ENCODE data around the gene CIAO3. TPM values are rescaled to one million over a fixed set of nuclear protein-coding genes. Genes with fewer than 3 reads are reported as not detected.
A peak's percentile ranks its signal among the peaks of the same experiment; 100 is the strongest.

The CIAO3 gene
- polyA plus RNA-seq, 3 donors, result 8.6 to 41.1 (median 11.8) TPM

- whole genome bisulfite sequencing (ENCODE audit: insufficient coverage), result 98% methylated on average over 28 of the region's 29 CpGs
- Mint-ChIP-seq H3K27ac (peak overlapping the region in 1 of 7 donors; percentile 77), H3K27me3 (ENCODE audit: low read depth in 3 of 3) (peaks cover 0 to 11% (median 1%) of the 10 kb centered on the region in 3 donors), H3K9me3 (no peaks in the 10 kb centered on the region), H3K36me3 (no peaks in the 10 kb centered on the region), H3K4me1 (no peaks in the 10 kb centered on the region), H3K4me3 (no peak overlapping the region)
- no peak overlapping the region for H3K4me2 ChIP-seq (replicated peaks; ENCODE audit: extremely low read depth, low read length, poor library complexity, severe bottlenecking)
- H2AFZ ChIP-seq (ENCODE audit: insufficient read depth, low read depth, low read length, poor library complexity, severe bottlenecking), result no peak overlapping the region
- no peaks in the 10 kb centered on the region for H3K9me3 ChIP-seq (replicated peaks in 1 of 2; ENCODE audit: control insufficient read depth in 1 of 2, insufficient read depth in 1 of 2, low read length in 2 of 2)
- no peak overlapping the region for H3K27ac ChIP-seq (ENCODE audit: low read depth in 1 of 2, low read length in 2 of 2)
- no peak for TF ChIP-seq CTCF (IDR thresholded peaks at IDR 0.05)
- no peaks in the 10 kb centered on the region for H3K79me2 ChIP-seq (ENCODE audit: insufficient read depth, low read length)
- no peak overlapping the region for H3K9ac ChIP-seq (ENCODE audit: insufficient read depth, low read length, poor library complexity, severe bottlenecking)
- no peaks in the 10 kb centered on the region for H3K36me3 ChIP-seq (replicated peaks in 1 of 2; ENCODE audit: control insufficient read depth in 1 of 2, insufficient read depth in 2 of 2, low read length in 2 of 2)
- intact Hi-C loops (cut with micrococcal nuclease), result no loop called here
- H4K20me1 ChIP-seq (ENCODE audit: insufficient read depth, low read length), result no peaks in the 10 kb centered on the region
- no peak overlapping the region for H3K4me3 ChIP-seq (replicated peaks in 1 of 3; ENCODE audit: low read depth in 2 of 3, low read length in 3 of 3)
- DNase-seq, result no peak
- peaks cover 0 to 2% of the 10 kb centered on the region in 2 donors for H3K27me3 ChIP-seq (ENCODE audit: control insufficient read depth in 2 of 2, insufficient read depth in 2 of 2, low read length in 2 of 2)
- H3K4me1 ChIP-seq (ENCODE audit: control insufficient read depth in 1 of 2, insufficient read depth in 2 of 2, low read length in 2 of 2), result no peaks in the 10 kb centered on the region
These were observed 24.7 kb upstream of the CIAO3 start for GRCh38 chr16:765488-765865.

DNA sequence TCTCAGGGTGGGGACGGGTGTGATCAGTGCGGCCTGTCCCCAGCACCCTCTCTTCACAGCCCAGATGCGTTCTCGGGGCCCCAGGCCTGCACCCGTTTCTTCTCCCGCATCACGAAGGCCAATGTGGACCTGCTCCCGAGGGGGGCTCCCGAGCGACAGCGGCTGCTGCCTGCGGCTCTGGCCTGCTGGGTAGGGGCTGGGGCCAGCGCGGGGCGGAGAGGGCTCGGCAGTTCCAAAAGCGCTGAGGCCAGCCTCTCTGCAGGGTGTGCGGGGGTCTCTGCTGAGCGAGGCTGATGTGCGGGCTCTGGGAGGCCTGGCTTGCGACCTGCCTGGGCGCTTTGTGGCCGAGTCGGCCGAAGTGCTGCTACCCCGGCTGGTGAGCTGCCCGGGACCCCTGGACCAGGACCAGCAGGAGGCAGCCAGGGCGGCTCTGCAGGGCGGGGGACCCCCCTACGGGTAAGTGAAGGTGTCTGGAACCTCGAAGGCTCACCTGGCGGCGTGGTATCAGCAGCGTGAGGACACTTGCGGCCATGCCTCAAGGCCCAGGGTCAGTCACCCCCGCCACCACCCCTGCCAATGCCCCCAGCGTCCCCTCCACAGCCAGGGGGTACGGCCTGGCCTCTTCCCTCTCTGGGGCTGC is 24.2 kb upstream of the CIAO3 start:
- H3K27ac Mint-ChIP-seq, result peak overlapping the region in 1 of 7 donors; percentile 77
- H3K27me3 ChIP-seq (ENCODE audit: control insufficient read depth in 2 of 2, insufficient read depth in 2 of 2, low read length in 2 of 2), result peaks cover 0 to 2% of the 10 kb centered on the region in 2 donors
- H3K79me2 ChIP-seq (ENCODE audit: insufficient read depth, low read length), result no peaks in the 10 kb centered on the region
- H3K4me3 Mint-ChIP-seq, result no peak overlapping the region
- TF ChIP-seq CTCF (IDR thresholded peaks at IDR 0.05), result no peak
- H3K36me3 ChIP-seq (replicated peaks in 1 of 2; ENCODE audit: control insufficient read depth in 1 of 2, insufficient read depth in 2 of 2, low read length in 2 of 2), result no peaks in the 10 kb centered on the region
- no peak overlapping the region for H3K9ac ChIP-seq (ENCODE audit: insufficient read depth, low read length, poor library complexity, severe bottlenecking)
- no peaks in the 10 kb centered on the region for H3K9me3 ChIP-seq (replicated peaks in 1 of 2; ENCODE audit: control insufficient read depth in 1 of 2, insufficient read depth in 1 of 2, low read length in 2 of 2)
- H3K27me3 Mint-ChIP-seq (ENCODE audit: low read depth in 3 of 3), result peaks cover 0 to 11% (median 1%) of the 10 kb centered on the region in 3 donors
- H3K4me1 Mint-ChIP-seq, result no peaks in the 10 kb centered on the region
- H2AFZ ChIP-seq (ENCODE audit: insufficient read depth, low read depth, low read length, poor library complexity, severe bottlenecking), result no peak overlapping the region
- no peak for DNase-seq
- 95% methylated on average over 34 of the region's 38 CpGs for WGBS (ENCODE audit: insufficient coverage)
- H3K4me3 ChIP-seq (replicated peaks in 1 of 3; ENCODE audit: low read depth in 2 of 3, low read length in 3 of 3), result no peak overlapping the region
- intact Hi-C loops (cut with micrococcal nuclease), result no loop called here
- H3K36me3 Mint-ChIP-seq, result no peaks in the 10 kb centered on the region
- H3K27ac ChIP-seq (ENCODE audit: low read depth in 1 of 2, low read length in 2 of 2), result no peak overlapping the region
- H4K20me1 ChIP-seq (ENCODE audit: insufficient read depth, low read length), result no peaks in the 10 kb centered on the region
- no peak overlapping the region for H3K4me2 ChIP-seq (replicated peaks; ENCODE audit: extremely low read depth, low read length, poor library complexity, severe bottlenecking)
- H3K9me3 Mint-ChIP-seq, result no peaks in the 10 kb centered on the region
- H3K4me1 ChIP-seq (ENCODE audit: control insufficient read depth in 1 of 2, insufficient read depth in 2 of 2, low read length in 2 of 2), result no peaks in the 10 kb centered on the region

Measured in CD14-positive monocyte (primary cell).